Measurements from ENCODE around the gene USP32.

The USP32 gene

DNA sequence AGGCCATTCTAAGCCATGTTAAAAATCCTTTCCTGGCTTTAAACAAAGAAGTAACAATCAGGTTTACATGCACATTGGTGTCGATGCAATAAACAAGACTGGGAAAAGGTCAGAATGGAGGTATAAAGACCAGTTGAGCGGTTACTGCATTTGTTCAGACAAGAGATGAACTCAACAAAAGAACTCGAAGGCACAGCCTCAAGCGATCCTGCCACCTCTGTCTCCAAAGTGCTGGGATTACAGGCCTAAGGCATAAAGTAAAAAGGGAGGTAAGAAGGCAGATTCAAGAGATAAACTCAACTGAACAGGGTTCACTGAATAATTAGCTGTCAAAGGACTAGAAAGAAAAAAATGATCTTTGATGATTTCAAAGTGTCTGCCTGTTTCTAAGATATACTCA, 39.4 kb downstream of the USP32 start:
- Histone ChIP-seq H3K36me3 (ENCODE audit: insufficient read depth, low read length) (no peaks in the 10 kb centered on the region), H4K20me1 (ENCODE audit: insufficient read depth, low read length) (no peaks in the 10 kb centered on the region), H3K79me2 (ENCODE audit: insufficient read depth, low read length) (0 out of 2 replicates have a peak, but pooled peaks cover 3% of the 10 kb centered on the region)

DNA sequence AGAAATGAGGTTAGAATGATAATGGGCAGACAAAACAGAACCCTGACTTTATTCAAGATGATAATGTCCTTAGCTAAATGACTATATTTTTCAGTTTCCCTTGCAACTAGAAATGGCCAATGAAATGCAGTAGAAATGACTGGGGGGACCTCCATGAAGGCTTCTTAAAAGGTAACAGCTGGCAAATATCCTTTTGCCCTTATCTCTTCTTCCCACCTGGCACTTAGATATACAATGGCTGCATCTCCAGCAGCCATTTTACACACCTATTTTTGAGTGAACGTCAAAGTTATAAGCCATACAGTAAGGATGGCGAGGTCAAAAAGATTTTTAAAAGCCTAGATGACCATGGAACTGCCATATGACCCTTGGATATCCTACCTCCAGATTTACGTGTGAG, 39.9 kb downstream of the USP32 start:
- Histone ChIP-seq H3K9me2 (ENCODE audit: low read depth, low read length) (no peaks in the 10 kb centered on the region), H3K79me2 (ENCODE audit: insufficient read depth, low read length) (0 out of 2 replicates have a peak, but pooled peaks cover 3% of the 10 kb centered on the region), H4K20me1 (ENCODE audit: insufficient read depth, low read length) (no peaks in the 10 kb centered on the region), H2AFZ (ENCODE audit: low read length) (no peak overlapping the region), H3K27me3 (ENCODE audit: insufficient read depth, low read length) (no peaks in the 10 kb centered on the region), H3K4me1 (ENCODE audit: insufficient read depth, low read length, severe bottlenecking) (peaks cover 11% of the 10 kb centered on the region), H3K36me3 (ENCODE audit: insufficient read depth, low read length) (no peaks in the 10 kb centered on the region), H3F3A (ENCODE audit: insufficient read depth, low read length) (no peaks in the 10 kb centered on the region), H3K9me3 (ENCODE audit: low read length) (0 out of 2 replicates have a peak, but pooled peaks cover 4% of the 10 kb centered on the region), H3K4me2 (ENCODE audit: low read length) (no peak overlapping the region), H3K4me3 (ENCODE audit: low read depth, low read length, poor library complexity, severe bottlenecking) (no peak overlapping the region), H3K9ac (ENCODE audit: low read length) (no peak overlapping the region), H3K27ac (ENCODE audit: low read depth, low read length, poor library complexity, severe bottlenecking) (no peak overlapping the region)
- TF ChIP-seq EZH2 (IDR thresholded peaks at IDR 0.05; ENCODE audit: borderline replicate concordance, low read length) = no peak
- TF ChIP-seq, protein P1, sequence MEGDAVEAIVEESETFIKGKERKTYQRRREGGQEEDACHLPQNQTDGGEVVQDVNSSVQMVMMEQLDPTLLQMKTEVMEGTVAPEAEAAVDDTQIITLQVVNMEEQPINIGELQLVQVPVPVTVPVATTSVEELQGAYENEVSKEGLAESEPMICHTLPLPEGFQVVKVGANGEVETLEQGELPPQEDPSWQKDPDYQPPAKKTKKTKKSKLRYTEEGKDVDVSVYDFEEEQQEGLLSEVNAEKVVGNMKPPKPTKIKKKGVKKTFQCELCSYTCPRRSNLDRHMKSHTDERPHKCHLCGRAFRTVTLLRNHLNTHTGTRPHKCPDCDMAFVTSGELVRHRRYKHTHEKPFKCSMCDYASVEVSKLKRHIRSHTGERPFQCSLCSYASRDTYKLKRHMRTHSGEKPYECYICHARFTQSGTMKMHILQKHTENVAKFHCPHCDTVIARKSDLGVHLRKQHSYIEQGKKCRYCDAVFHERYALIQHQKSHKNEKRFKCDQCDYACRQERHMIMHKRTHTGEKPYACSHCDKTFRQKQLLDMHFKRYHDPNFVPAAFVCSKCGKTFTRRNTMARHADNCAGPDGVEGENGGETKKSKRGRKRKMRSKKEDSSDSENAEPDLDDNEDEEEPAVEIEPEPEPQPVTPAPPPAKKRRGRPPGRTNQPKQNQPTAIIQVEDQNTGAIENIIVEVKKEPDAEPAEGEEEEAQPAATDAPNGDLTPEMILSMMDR (IDR thresholded peaks at IDR 0.05; ENCODE audit: low read length) = no peak

More for the DNA sequence above, 39.4 kb downstream of the USP32 start:
- Histone ChIP-seq H3K27ac (ENCODE audit: low read depth, low read length, poor library complexity, severe bottlenecking) (no peak overlapping the region), H3K4me3 (ENCODE audit: low read depth, low read length, poor library complexity, severe bottlenecking) (no peak overlapping the region), H3K4me1 (ENCODE audit: insufficient read depth, low read length, severe bottlenecking) (peaks cover 11% of the 10 kb centered on the region), H3K9me3 (ENCODE audit: low read length) (0 out of 2 replicates have a peak, but pooled peaks cover 4% of the 10 kb centered on the region), H3K9me2 (ENCODE audit: low read depth, low read length) (no peaks in the 10 kb centered on the region), H2AFZ (ENCODE audit: low read length) (no peak overlapping the region), H3K27me3 (ENCODE audit: insufficient read depth, low read length) (no peaks in the 10 kb centered on the region), H3K9ac (ENCODE audit: low read length) (no peak overlapping the region), H3K4me2 (ENCODE audit: low read length) (no peak overlapping the region), H3F3A (ENCODE audit: insufficient read depth, low read length) (no peaks in the 10 kb centered on the region)
- TF ChIP-seq, protein P1 (IDR thresholded peaks at IDR 0.05; ENCODE audit: low read length) = no peak
- TF ChIP-seq EZH2 (IDR thresholded peaks at IDR 0.05; ENCODE audit: borderline replicate concordance, low read length) = no peak

DNA sequence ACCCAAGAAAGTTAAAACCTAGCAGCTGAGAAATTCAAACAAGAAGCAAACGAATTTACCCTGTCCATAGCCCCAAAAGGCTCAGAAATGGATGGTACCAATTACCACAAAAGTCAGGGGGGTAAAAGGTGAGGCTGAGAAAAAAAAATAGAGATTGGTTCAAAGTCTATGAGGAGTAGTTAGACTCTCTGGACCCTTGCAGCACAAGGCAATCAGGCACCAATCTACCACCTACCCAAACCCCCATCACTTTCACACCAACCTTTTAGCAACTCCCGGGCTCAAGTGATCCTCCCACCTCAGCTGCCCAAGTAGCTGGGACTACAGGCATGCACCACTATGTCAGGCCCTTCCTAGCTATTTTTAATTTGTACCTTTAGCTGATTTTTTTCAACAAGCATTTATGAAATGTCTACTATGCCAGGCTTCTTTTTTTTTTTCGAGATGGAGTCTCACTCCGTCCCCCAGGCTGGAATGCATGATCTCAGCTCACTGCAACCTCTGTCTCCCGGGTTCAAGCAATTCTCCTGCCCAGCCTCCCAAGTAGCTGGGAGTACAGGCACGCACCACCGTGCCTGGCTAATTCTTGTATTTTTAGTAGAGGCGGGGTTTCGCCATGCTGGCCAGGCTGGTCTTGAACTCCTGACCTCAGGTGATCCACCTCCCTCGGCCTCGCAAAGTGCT, 40.8 kb downstream of the USP32 start:
- TF ChIP-seq EZH2 (IDR thresholded peaks at IDR 0.05; ENCODE audit: borderline replicate concordance, low read length) = no peak
- TF ChIP-seq, protein P1 (IDR thresholded peaks at IDR 0.05; ENCODE audit: low read length) = no peak
- Histone ChIP-seq H3F3A (ENCODE audit: insufficient read depth, low read length) (no peaks in the 10 kb centered on the region), H3K27ac (ENCODE audit: low read depth, low read length, poor library complexity, severe bottlenecking) (no peak overlapping the region), H2AFZ (ENCODE audit: low read length) (no peak overlapping the region), H3K9ac (ENCODE audit: low read length) (no peak overlapping the region), H3K79me2 (ENCODE audit: insufficient read depth, low read length) (0 out of 2 replicates have a peak, but pooled peaks cover 3% of the 10 kb centered on the region), H4K20me1 (ENCODE audit: insufficient read depth, low read length) (no peaks in the 10 kb centered on the region), H3K4me3 (ENCODE audit: low read depth, low read length, poor library complexity, severe bottlenecking) (no peak overlapping the region), H3K27me3 (ENCODE audit: insufficient read depth, low read length) (no peaks in the 10 kb centered on the region), H3K9me3 (ENCODE audit: low read length) (0 out of 2 replicates have a peak, but pooled peaks cover under 1% of the 10 kb centered on the region), H3K4me2 (ENCODE audit: low read length) (peak overlapping the region; percentile 20), H3K4me1 (ENCODE audit: insufficient read depth, low read length, severe bottlenecking) (peaks cover 11% of the 10 kb centered on the region), H3K9me2 (ENCODE audit: low read depth, low read length) (no peaks in the 10 kb centered on the region), H3K36me3 (ENCODE audit: insufficient read depth, low read length) (no peaks in the 10 kb centered on the region)

Data from OCI-LY1 (cell line).